Sigmoid colon (tissue), 4 donors: Measurements from ENCODE around the gene RNASET2.

Experiments
- POLR2A ChIP-seq, 2 donors: fragments of 450-650 bp; IDR thresholded peaks; one replicate each; pipeline ENCODE4 v1.6.1; 2016; ENCODE audit warnings: antibody characterized with exemption in 2 of 2, mild to moderate bottlenecking in 2 of 2, moderate library complexity in 2 of 2
- POLR2AphosphoS5 ChIP-seq, 4 donors: sonication (generic); formaldehyde crosslinking; IDR thresholded peaks; one replicate each; pipeline ENCODE4 v1.6.1; 2017; ENCODE audit warnings: antibody characterized with exemption in 4 of 4
- TF ChIP-seq, protein P1 (sequence below), 4 experiments: fragments of 450-650 bp in 3 of 4; fragments of 200-600 bp in 1 of 4; IDR thresholded peaks; one replicate each; pipeline ENCODE4 v1.5.1; 2016 to 2019; ENCODE audit warnings: antibody characterized with exemption in 4 of 4, mild to moderate bottlenecking in 3 of 4, moderate library complexity in 2 of 4

DNA sequence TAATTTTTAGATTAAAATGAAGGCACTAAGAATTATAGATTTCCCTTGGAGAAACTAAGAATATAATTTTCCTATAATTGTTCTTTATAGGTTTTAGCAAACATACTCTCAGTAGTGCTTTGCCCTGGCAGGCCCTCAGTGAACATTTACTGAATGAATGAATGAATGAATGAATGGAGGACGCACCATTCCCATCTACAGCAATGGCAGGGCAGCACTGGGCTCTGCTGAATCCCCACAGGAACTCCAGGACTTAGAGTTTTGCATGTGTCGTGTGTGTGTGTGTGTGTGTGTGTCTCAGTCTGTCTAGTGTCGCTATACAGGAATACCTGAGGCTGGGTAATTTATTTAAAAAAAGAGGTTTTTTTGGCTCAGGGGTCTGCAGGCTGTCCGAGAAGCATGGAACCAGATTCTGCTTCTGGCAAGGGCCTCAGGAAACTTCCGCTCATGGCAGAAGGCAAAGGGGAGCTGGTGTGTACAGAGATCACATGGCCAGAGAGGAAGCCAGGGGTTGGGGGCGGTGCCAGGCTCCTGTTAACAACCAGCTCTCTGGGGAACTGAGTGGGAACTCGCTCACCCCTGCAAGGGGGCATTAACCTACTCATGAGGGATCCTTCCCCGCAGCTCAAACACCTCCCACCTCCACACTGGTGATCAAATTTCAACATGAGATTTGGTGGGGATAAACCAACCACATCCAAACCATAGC, 20.1 kb downstream of the RNASET2 start:
- TF ChIP-seq, protein P1, sequence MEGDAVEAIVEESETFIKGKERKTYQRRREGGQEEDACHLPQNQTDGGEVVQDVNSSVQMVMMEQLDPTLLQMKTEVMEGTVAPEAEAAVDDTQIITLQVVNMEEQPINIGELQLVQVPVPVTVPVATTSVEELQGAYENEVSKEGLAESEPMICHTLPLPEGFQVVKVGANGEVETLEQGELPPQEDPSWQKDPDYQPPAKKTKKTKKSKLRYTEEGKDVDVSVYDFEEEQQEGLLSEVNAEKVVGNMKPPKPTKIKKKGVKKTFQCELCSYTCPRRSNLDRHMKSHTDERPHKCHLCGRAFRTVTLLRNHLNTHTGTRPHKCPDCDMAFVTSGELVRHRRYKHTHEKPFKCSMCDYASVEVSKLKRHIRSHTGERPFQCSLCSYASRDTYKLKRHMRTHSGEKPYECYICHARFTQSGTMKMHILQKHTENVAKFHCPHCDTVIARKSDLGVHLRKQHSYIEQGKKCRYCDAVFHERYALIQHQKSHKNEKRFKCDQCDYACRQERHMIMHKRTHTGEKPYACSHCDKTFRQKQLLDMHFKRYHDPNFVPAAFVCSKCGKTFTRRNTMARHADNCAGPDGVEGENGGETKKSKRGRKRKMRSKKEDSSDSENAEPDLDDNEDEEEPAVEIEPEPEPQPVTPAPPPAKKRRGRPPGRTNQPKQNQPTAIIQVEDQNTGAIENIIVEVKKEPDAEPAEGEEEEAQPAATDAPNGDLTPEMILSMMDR (IDR thresholded peaks at IDR 0.05) = no peak
- TF ChIP-seq POLR2AphosphoS5 (IDR thresholded peaks at IDR 0.05) (no peak), POLR2A (IDR thresholded peaks at IDR 0.05) (no peak)
